ENCODE results near the gene CMTM8.

DNA sequence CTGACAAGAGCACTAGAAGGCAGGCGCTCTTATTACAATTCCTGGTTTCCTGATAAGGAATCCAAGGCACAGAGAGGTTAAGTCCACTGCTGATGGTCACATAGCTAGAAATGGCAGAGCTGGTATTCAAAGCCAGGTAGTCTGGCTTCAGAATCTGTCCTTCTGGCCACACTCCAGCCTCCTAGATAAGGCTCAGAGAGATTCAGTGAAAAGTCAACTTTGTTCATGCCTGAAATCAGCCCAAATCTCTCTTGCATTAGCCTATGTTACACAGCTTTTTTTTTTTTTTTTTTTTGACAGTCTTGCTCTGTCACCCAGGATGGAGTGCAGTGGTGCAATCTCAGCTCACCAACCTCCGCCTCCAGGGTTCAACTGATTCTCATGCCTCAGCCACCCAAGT, 21.1 kb upstream of the CMTM8 start:
- TF ChIP-seq SIN3A (IDR thresholded peaks at IDR 0.05; ENCODE audit: borderline replicate concordance, insufficient read depth, low read length): no peak
- no peak for TF ChIP-seq POLR2AphosphoS5 (IDR thresholded peaks at IDR 0.05; ENCODE audit: low read depth, low read length)
- TF ChIP-seq TAF1 (IDR thresholded peaks at IDR 0.05; ENCODE audit: borderline replicate concordance, insufficient read depth, low read length): no peak
